Lower lobe of right lung (tissue), 2 donors: ENCODE data around the gene KRT28. TPM values are rescaled to one million over a fixed set of nuclear protein-coding genes. Genes with fewer than 3 reads are reported as not detected.
"Not testable (repeated sequence)": the region's sequence is repeated elsewhere in the genome, so short reads cannot be mapped to it uniquely, and the experiment has no call there.

Experiments
- ATAC-seq, 2 donors: fragments of 200-7000 bp; cut with Tn5 transposase; one replicate each; pipeline ENCODE4 v1.9.1; 2020 to 2022; ENCODE audit warnings: mild to moderate bottlenecking in 2 of 2, moderate library complexity in 2 of 2
- DNase-seq: peaks from one replicate; pipeline ENCODE4 v3.0.0-alpha.2; 2020
- H3K27ac ChIP-seq: fragments of 200-600 bp; one replicate; pipeline ENCODE4 v1.8.0; 2022
- H3K27me3 ChIP-seq: fragments of 200-600 bp; one replicate; pipeline ENCODE4 v1.8.0; 2022; ENCODE audit warnings: low read depth
- H3K36me3 ChIP-seq: fragments of 200-600 bp; one replicate; pipeline ENCODE4 v1.8.0; 2022; ENCODE audit warnings: mild to moderate bottlenecking
- H3K4me1 ChIP-seq: fragments of 200-600 bp; one replicate; pipeline ENCODE4 v1.8.0; 2022
- H3K4me3 ChIP-seq: fragments of 200-600 bp; one replicate; pipeline ENCODE4 v1.8.0; 2022; ENCODE audit warnings: mild to moderate bottlenecking
- H3K9me3 ChIP-seq: fragments of 200-600 bp; one replicate; pipeline ENCODE4 v1.8.0; 2022
- CTCF ChIP-seq: fragments of 200-600 bp; IDR thresholded peaks from one replicate; pipeline ENCODE4 v1.8.0; 2022; ENCODE audit warnings: antibody characterized with exemption, mild to moderate bottlenecking
- intact Hi-C: fragments of 100-400 bp; cut with DNase I; formaldehyde crosslinking; loops from one replicate; pipeline ENCODE4 v1.11.0; 2022
- total RNA-seq: library from RNA; stranded (reverse); fragmentation: NEBNext Ultra II Directional; extraction: Animal tissue kit (Norgen Biotek cat#: 25700); gene quantifications from one replicate; pipeline ENCODE4 v1.2.1, GENCODE V29; 2021
- donor health status: DM: no; HTN: yes; CAD: no; lungs with severe emphysema.

KRT28 gene
- total RNA-seq, 1 donor from 2014 or later: not detected

DNA sequence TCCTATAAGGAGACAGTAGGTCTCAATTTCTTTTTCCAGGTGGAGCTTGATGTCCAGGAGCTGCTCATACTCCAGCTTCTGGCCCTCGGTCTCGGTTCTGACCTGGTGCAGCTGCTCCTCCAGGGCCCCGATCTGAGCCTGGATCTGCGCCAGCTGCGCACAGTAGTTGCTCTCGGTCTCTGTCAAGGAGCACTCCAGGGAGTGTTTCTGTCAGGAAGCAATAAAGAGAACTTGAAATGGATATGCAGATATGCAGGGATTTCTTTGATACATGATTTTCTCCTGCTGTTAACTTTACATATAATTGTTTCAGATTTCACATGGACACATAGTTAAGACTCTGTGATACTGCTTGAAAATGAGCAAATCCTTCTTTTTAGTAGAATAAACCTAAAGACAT, 49.4 kb downstream of the KRT28 start:
- Histone ChIP-seq H3K36me3 (no peaks in the 10 kb centered on the region), H3K9me3 (no peaks in the 10 kb centered on the region), H3K27me3 (peaks cover 9% of the 10 kb centered on the region), H3K4me1 (no peaks in the 10 kb centered on the region), H3K27ac (no peak overlapping the region), H3K4me3 (no peak overlapping the region)
- DNase-seq (no peak), ATAC-seq (no peak)
- no peak for TF ChIP-seq CTCF
- intact Hi-C loops: no loop called here

DNA sequence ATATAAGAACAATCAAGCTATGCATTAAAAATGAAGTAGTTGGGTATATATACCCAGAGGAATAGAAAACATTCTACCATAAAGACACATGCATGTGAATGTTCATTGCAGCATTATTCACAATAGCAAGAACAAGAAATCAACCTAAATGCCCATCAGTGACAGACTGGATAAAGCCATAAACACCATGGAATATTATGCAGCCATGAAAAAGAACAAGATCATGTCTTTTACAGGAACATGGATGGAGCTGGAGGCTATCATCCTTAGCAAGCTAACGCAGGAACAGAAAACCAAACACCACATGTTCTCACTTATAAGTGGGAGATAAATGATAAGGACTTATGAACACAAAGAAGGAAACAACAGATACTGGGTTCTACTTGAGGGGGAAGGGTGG, 51.1 kb downstream of the KRT28 start:
- H3K4me1 ChIP-seq, H3K36me3 ChIP-seq, H3K4me3 ChIP-seq, DNase-seq, H3K27ac ChIP-seq, intact Hi-C loops, ATAC-seq, H3K27me3 ChIP-seq, H3K9me3 ChIP-seq: not testable (repeated sequence)

Other genes with a start within 250 kb of the KRT28 start
- gene CCR7, start 234.5 kb downstream of the KRT28 start, total RNA-seq: 2.2 TPM
- gene SMARCE1, start 152.1 kb downstream of the KRT28 start, total RNA-seq: 83.6 TPM
- 1.3 TPM for gene KRT222, start 134.8 kb downstream of the KRT28 start, total RNA-seq
- gene KRT24, start 96.2 kb downstream of the KRT28 start, total RNA-seq: not detected
- not detected for gene KRT25, start 44.6 kb downstream of the KRT28 start, total RNA-seq
- not detected for gene KRT26, start 27.8 kb downstream of the KRT28 start, total RNA-seq
- not detected for gene KRT27, start 17.4 kb downstream of the KRT28 start, total RNA-seq
- 31.7 TPM for gene KRT10, start 22.7 kb upstream of the KRT28 start, total RNA-seq
- not detected for gene KRT12, start 67.3 kb upstream of the KRT28 start, total RNA-seq
- gene KRT20, start 85.3 kb upstream of the KRT28 start, total RNA-seq: not detected
- gene KRT23, start 137.7 kb upstream of the KRT28 start, total RNA-seq: 1.9 TPM
- 0.59 TPM for gene KRT39, start 167.0 kb upstream of the KRT28 start, total RNA-seq
- gene KRT40, start 184.4 kb upstream of the KRT28 start, total RNA-seq: 0.27 TPM
- not detected for gene KRTAP3-3, start 194.2 kb upstream of the KRT28 start, total RNA-seq
- gene KRTAP3-2, start 199.9 kb upstream of the KRT28 start, total RNA-seq: not detected
- gene KRTAP3-1, start 209.2 kb upstream of the KRT28 start, total RNA-seq: not detected
- not detected for gene KRTAP1-5, start 227.2 kb upstream of the KRT28 start, total RNA-seq
- gene KRTAP1-4, start 230.2 kb upstream of the KRT28 start, total RNA-seq: not detected
- gene KRTAP1-3, start 234.9 kb upstream of the KRT28 start, total RNA-seq: not detected
- not detected for gene KRTAP1-1, start 241.5 kb upstream of the KRT28 start, total RNA-seq
- gene KRTAP2-1, start 247.4 kb upstream of the KRT28 start, total RNA-seq: not detected